ENCODE data around the gene AMELX.

Gene AMELX

GRCh38 chrX:11309220-11309619 is 16.0 kb downstream of the AMELX start:
- no peak for DNase-seq (ENCODE audit: low spot score)

GRCh38 chrX:11311706-11312105 is 18.5 kb downstream of the AMELX start:
- no peak for DNase-seq (ENCODE audit: low spot score)

GRCh38 chrX:11319806-11320520 is 26.8 kb downstream of the AMELX start:
- no peak for DNase-seq (ENCODE audit: low spot score)

- DNase-seq (ENCODE audit: low spot score): no peak
These were observed 28.8 kb downstream of the AMELX start for GRCh38 chrX:11321986-11322385.

GRCh38 chrX:11328134-11328533 is 34.9 kb downstream of the AMELX start:
- DNase-seq (ENCODE audit: low spot score): no peak

- no peak for DNase-seq (ENCODE audit: low spot score)
These were observed 35.8 kb downstream of the AMELX start for GRCh38 chrX:11329021-11329420.

GRCh38 chrX:11331788-11332187 is 38.6 kb downstream of the AMELX start:
- no peak for DNase-seq (ENCODE audit: low spot score)

GRCh38 chrX:11334165-11334564 is 41.0 kb downstream of the AMELX start:
- no peak for DNase-seq (ENCODE audit: low spot score)

GRCh38 chrX:11336201-11336600 is 43.0 kb downstream of the AMELX start:
- DNase-seq (ENCODE audit: low spot score): no peak

- no peak for DNase-seq (ENCODE audit: low spot score)
These were observed 44.2 kb downstream of the AMELX start for GRCh38 chrX:11337292-11338009.

GRCh38 chrX:11341274-11342201 is 48.3 kb downstream of the AMELX start:
- no peak for DNase-seq (ENCODE audit: low spot score)

GRCh38 chrX:11342673-11343072 is 49.5 kb downstream of the AMELX start:
- DNase-seq (ENCODE audit: low spot score): no peak

GRCh38 chrX:11346121-11346682 is 53.0 kb downstream of the AMELX start:
- DNase-seq (ENCODE audit: low spot score): no peak

- DNase-seq (ENCODE audit: low spot score): no peak
These were observed 54.1 kb downstream of the AMELX start for GRCh38 chrX:11347300-11347699.

- DNase-seq (ENCODE audit: low spot score): no peak
These were observed 55.8 kb downstream of the AMELX start for GRCh38 chrX:11349020-11349419.

- no peak for DNase-seq (ENCODE audit: low spot score)
These were observed 56.6 kb downstream of the AMELX start for GRCh38 chrX:11349661-11350337.

All from hematopoietic multipotent progenitor cell treated with erythropoietin and hydrocortisone succinate and interleukin-3 and kit ligand, for 17 days (in vitro differentiated cells).